Stomach (tissue), 4 donors: ENCODE measurements around the gene TAF12.

Experiments used
- EP300 ChIP-seq: sonication (generic); formaldehyde crosslinking; IDR thresholded peaks from one replicate; pipeline ENCODE4 v1.6.1; 2017; ENCODE audit warnings: antibody characterized with exemption
- POLR2A ChIP-seq, 4 donors: fragments of 450-650 bp; IDR thresholded peaks; one replicate each; pipeline ENCODE4 v1.6.1; 2016; ENCODE audit warnings: antibody characterized with exemption in 4 of 4, control low read depth in 2 of 4, mild to moderate bottlenecking in 1 of 4, moderate library complexity in 1 of 4
- TF ChIP-seq, protein P1 (sequence below), 7 experiments: fragments of 450-650 bp in 4 of 7; fragments of 200-600 bp in 3 of 7; sonication (generic) in 3 of 7; IDR thresholded peaks; one replicate each; pipeline ENCODE4 v1.5.1; 2016 to 2019; ENCODE audit warnings: antibody characterized with exemption in 7 of 7, control low read depth in 2 of 7, mild to moderate bottlenecking in 1 of 7

DNA sequence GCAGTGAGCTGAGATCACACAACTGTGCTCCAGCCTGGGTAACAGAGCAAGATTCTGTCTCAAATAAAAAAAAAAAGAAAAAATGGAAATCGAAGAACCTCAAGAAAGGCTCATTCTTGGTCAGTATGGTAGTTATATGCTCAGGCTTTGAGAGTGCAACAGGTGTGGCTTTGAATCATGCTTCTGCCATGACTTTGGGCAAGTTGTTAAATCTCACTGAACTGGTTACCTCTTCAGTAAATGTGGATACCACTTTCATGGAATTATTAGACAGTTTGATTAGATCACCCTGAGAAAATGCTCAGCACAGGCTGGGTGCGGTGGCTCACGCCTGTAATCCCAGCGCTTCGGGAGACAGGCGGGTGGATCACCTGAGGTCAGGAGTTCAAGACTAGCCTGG lies 77.1 kb downstream of the TAF12 start:
- no peak for TF ChIP-seq POLR2A (IDR thresholded peaks at IDR 0.05)
- TF ChIP-seq, protein P1, sequence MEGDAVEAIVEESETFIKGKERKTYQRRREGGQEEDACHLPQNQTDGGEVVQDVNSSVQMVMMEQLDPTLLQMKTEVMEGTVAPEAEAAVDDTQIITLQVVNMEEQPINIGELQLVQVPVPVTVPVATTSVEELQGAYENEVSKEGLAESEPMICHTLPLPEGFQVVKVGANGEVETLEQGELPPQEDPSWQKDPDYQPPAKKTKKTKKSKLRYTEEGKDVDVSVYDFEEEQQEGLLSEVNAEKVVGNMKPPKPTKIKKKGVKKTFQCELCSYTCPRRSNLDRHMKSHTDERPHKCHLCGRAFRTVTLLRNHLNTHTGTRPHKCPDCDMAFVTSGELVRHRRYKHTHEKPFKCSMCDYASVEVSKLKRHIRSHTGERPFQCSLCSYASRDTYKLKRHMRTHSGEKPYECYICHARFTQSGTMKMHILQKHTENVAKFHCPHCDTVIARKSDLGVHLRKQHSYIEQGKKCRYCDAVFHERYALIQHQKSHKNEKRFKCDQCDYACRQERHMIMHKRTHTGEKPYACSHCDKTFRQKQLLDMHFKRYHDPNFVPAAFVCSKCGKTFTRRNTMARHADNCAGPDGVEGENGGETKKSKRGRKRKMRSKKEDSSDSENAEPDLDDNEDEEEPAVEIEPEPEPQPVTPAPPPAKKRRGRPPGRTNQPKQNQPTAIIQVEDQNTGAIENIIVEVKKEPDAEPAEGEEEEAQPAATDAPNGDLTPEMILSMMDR (IDR thresholded peaks at IDR 0.05) = no peak
- no peak for TF ChIP-seq EP300
